ENCODE measurements around the gene TEPSIN. TPM values are rescaled to one million over a fixed set of nuclear protein-coding genes. Genes with fewer than 3 reads are reported as not detected.

Gene TEPSIN
- total and polyA plus RNA-seq, 2 of the 13 experiments (the other 11 are each of a cell fraction or from before 2014, with no cell fraction given) = 16.1 to 18.8 TPM

DNA sequence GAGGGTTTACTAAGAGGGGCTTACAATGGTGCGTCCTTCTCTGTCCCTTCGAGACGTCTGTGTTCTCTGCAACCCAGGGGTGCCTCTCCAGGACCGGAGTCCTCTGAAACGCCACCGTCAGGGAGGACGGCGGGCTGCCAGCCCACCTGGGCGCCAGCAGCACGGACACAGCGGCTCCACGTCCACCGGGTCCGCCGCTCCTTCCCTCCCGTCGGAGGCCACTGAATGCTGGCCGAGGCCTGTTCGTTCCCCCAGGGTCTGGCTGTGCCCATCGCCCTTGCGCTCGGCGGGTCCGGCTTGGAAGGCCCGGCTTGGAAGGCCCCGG is 403 bp downstream of the TEPSIN start (continued):
- TF ChIP-seq ZNF460 (CRISPR knock-in tag; IDR thresholded peaks at IDR 0.05; ENCODE audit: borderline replicate concordance) (no peak), IKZF4 (CRISPR knock-in tag; IDR thresholded peaks at IDR 0.05; ENCODE audit: borderline replicate concordance, low read depth, not compliant biosample characterization) (peak; percentile 31), ZSCAN22 (CRISPR knock-in tag; IDR thresholded peaks at IDR 0.05) (no peak), ZNF629 (CRISPR knock-in tag; conservative IDR thresholded peaks at IDR 0.05) (no peak), ZNF329 (CRISPR knock-in tag; IDR thresholded peaks at IDR 0.05; ENCODE audit: low read depth) (no peak), NR2F1 (CRISPR knock-in tag; IDR thresholded peaks at IDR 0.05) (no peak), NCOR1 (IDR thresholded peaks at IDR 0.05; ENCODE audit: borderline replicate concordance, low read length) (no peak), ARNTL (CRISPR knock-in tag; IDR thresholded peaks at IDR 0.05) (no peak), GABPA (IDR thresholded peaks at IDR 0.05; ENCODE audit: low read depth, low read length) (no peak), GABPA (CRISPR knock-in tag; IDR thresholded peaks at IDR 0.05; ENCODE audit: low read depth) (no peak), RCOR2 (CRISPR knock-in tag; IDR thresholded peaks at IDR 0.05) (no peak), ZMYM4 (CRISPR knock-in tag; IDR thresholded peaks at IDR 0.05) (no peak)
- TF ChIP-seq, protein P1, sequence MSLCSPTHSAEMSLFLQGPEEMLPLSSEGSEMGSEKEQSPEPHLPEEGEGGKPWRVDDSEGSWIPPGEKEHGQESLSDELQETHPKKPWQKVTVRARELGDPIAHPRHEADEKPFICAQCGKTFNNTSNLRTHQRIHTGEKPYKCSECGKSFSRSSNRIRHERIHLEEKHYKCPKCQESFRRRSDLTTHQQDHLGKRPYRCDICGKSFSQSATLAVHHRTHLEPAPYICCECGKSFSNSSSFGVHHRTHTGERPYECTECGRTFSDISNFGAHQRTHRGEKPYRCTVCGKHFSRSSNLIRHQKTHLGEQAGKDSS (CRISPR knock-in tag; IDR thresholded peaks at IDR 0.05; ENCODE audit: borderline replicate concordance, low read depth) = no peak
- TF ChIP-seq, protein P2, sequence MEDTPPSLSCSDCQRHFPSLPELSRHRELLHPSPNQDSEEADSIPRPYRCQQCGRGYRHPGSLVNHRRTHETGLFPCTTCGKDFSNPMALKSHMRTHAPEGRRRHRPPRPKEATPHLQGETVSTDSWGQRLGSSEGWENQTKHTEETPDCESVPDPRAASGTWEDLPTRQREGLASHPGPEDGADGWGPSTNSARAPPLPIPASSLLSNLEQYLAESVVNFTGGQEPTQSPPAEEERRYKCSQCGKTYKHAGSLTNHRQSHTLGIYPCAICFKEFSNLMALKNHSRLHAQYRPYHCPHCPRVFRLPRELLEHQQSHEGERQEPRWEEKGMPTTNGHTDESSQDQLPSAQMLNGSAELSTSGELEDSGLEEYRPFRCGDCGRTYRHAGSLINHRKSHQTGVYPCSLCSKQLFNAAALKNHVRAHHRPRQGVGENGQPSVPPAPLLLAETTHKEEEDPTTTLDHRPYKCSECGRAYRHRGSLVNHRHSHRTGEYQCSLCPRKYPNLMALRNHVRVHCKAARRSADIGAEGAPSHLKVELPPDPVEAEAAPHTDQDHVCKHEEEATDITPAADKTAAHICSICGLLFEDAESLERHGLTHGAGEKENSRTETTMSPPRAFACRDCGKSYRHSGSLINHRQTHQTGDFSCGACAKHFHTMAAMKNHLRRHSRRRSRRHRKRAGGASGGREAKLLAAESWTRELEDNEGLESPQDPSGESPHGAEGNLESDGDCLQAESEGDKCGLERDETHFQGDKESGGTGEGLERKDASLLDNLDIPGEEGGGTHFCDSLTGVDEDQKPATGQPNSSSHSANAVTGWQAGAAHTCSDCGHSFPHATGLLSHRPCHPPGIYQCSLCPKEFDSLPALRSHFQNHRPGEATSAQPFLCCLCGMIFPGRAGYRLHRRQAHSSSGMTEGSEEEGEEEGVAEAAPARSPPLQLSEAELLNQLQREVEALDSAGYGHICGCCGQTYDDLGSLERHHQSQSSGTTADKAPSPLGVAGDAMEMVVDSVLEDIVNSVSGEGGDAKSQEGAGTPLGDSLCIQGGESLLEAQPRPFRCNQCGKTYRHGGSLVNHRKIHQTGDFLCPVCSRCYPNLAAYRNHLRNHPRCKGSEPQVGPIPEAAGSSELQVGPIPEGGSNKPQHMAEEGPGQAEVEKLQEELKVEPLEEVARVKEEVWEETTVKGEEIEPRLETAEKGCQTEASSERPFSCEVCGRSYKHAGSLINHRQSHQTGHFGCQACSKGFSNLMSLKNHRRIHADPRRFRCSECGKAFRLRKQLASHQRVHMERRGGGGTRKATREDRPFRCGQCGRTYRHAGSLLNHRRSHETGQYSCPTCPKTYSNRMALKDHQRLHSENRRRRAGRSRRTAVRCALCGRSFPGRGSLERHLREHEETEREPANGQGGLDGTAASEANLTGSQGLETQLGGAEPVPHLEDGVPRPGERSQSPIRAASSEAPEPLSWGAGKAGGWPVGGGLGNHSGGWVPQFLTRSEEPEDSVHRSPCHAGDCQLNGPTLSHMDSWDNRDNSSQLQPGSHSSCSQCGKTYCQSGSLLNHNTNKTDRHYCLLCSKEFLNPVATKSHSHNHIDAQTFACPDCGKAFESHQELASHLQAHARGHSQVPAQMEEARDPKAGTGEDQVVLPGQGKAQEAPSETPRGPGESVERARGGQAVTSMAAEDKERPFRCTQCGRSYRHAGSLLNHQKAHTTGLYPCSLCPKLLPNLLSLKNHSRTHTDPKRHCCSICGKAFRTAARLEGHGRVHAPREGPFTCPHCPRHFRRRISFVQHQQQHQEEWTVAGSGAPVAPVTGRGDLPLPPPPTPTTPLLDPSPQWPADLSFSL (CRISPR knock-in tag; IDR thresholded peaks at IDR 0.05) = no peak
- TF ChIP-seq, protein P3, sequence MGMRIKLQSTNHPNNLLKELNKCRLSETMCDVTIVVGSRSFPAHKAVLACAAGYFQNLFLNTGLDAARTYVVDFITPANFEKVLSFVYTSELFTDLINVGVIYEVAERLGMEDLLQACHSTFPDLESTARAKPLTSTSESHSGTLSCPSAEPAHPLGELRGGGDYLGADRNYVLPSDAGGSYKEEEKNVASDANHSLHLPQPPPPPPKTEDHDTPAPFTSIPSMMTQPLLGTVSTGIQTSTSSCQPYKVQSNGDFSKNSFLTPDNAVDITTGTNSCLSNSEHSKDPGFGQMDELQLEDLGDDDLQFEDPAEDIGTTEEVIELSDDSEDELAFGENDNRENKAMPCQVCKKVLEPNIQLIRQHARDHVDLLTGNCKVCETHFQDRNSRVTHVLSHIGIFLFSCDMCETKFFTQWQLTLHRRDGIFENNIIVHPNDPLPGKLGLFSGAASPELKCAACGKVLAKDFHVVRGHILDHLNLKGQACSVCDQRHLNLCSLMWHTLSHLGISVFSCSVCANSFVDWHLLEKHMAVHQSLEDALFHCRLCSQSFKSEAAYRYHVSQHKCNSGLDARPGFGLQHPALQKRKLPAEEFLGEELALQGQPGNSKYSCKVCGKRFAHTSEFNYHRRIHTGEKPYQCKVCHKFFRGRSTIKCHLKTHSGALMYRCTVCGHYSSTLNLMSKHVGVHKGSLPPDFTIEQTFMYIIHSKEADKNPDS (CRISPR knock-in tag; IDR thresholded peaks at IDR 0.05) = no peak; the same call in 1 of the 2 replicates
- TF ChIP-seq, protein P4, sequence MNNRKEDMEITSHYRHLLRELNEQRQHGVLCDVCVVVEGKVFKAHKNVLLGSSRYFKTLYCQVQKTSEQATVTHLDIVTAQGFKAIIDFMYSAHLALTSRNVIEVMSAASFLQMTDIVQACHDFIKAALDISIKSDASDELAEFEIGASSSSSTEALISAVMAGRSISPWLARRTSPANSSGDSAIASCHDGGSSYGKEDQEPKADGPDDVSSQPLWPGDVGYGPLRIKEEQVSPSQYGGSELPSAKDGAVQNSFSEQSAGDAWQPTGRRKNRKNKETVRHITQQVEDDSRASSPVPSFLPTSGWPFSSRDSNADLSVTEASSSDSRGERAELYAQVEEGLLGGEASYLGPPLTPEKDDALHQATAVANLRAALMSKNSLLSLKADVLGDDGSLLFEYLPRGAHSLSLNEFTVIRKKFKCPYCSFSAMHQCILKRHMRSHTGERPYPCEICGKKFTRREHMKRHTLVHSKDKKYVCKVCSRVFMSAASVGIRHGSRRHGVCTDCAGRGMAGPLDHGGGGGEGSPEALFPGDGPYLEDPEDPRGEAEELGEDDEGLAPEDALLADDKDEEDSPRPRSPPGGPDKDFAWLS (CRISPR knock-in tag; IDR thresholded peaks at IDR 0.05; ENCODE audit: borderline replicate concordance) = no peak
